ENCODE results near the gene C17orf107. TPM values are rescaled to one million over a fixed set of nuclear protein-coding genes. Genes with fewer than 3 reads are reported as not detected.

C17orf107 gene
- total and polyA plus RNA-seq, 9 of the 15 experiments (the other 6 are each of a cell fraction or from before 2014, with no cell fraction given) = 0.05 to 0.29 (median 0.07) TPM; not detected in 4

DNA sequence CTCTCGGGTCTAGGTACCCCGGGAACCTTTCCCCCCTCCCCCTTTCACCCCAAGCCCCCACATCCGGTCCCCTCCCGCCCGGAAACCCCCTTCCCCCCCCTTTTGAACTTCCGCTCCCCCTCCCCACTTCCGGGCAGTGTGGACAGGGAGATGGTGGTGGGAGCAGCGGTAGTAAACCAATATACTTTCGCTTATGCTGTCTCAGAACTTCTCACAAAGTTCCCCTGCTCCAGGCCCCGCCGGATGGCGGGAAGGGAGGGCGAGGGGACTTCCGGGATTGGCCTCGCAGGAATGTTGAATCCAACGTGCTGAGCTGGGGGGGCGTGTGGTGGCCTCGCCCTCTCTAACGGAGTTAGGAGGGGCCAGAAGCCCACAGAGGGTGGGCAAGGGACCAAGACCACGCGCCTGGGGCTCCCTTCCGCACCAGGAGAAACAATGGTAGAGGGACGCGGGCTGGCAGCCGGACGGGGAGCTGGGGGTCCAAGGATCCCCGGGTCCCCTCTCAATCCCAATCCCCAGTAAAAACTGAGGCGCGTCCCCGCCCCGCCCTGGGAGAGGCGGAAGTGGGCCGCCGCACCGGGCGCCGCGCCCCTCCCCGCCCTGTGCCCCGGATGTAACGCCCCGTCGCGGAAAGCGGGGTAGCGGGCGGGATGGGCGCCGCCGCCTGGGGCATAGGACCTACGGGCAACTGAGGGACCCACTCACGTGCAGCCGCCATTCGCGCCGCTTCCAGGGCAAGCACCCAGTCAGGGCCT lies 48.3 kb downstream of the C17orf107 start (continued):
- TF ChIP-seq, protein P1, sequence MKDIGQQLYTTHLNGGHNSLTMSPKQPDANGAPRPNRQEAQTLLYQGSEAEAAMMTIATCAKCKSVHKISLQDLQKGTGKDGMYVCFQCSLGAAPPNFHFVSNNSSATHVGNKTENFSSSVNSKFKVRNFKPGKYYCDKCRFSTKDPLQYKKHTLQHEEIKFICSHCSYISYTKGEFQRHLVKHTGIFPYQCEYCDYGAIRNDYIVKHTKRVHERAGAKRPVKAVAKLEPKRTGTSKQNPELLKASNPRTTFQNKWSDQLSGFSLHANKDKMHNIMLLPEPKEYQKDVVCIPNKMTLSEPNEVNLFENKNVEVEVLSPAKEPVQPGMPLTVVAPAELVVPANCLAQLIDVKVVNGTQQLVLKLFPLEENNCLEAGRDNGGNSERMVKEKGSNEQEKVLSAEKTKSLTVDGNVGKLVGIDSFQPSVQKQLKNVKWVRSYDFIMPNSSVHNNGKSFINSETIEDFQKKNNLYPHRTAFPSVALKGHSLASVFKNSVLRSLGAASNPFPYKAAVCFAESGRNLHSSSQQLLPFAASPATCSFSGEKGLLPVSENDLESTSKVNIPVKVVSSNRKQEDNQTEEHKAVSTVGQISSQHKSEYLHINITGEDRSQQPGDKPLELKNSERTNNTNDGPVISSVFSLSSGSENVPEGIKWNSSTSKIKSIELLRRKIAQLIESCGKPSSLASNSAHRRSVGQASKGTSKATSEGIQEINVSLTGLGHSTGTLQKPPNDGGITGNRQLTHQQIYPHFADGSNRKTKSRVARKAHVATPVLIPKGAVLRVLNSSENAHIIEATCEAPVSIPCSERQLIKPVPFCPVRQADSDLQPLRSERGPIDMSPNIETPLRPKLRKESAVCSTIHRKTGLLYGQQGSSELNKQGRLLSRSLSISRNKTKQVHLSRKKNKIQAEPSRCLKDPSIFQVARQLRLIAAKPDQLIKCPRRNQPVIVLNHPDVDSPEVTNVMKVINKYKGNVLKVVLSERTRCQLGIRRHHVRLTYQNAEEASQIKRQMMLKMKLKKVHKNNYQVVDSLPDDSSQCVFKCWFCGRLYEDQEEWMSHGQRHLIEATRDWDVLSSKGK (CRISPR knock-in tag; IDR thresholded peaks at IDR 0.05) = no peak
- TF ChIP-seq TAF9B (IDR thresholded peaks at IDR 0.05; ENCODE audit: partially characterized antibody) (no peak), SMARCA4 (IDR thresholded peaks at IDR 0.05) (no peak), HCFC1 (IDR thresholded peaks at IDR 0.05; ENCODE audit: low read depth, low read length) (no peak), NRF1 (conservative IDR thresholded peaks at IDR 0.05 in 1 of 2, IDR thresholded peaks at IDR 0.05 in 1 of 2) (no peak), BMI1 (IDR thresholded peaks at IDR 0.05; ENCODE audit: low read length) (no peak), SIN3A (IDR thresholded peaks at IDR 0.05; ENCODE audit: borderline replicate concordance in 2 of 2, control insufficient read depth in 1 of 2, low read depth in 2 of 2, low read length in 2 of 2) (peak; percentile 21 to 80; a peak in 3 of 4 replicates), PHF8 (IDR thresholded peaks at IDR 0.05; ENCODE audit: borderline replicate concordance, low read length) (no peak), NONO (IDR thresholded peaks at IDR 0.05; ENCODE audit: low read depth in 2 of 2, low read length in 1 of 2) (no peak), PCBP2 (IDR thresholded peaks at IDR 0.05; ENCODE audit: low read depth, low read length, poor library complexity, severe bottlenecking) (no peak), L3MBTL2 (IDR thresholded peaks at IDR 0.05) (0 out of 2 replicates have a peak, but pooled peaks have one; percentile 25), MECOM (CRISPR knock-in tag; IDR thresholded peaks at IDR 0.05) (no peak), NCOA4 (IDR thresholded peaks at IDR 0.05; ENCODE audit: partially characterized antibody) (no peak), PRPF4 (IDR thresholded peaks at IDR 0.05; ENCODE audit: insufficient read depth, low read depth, low read length, poor library complexity, severe bottlenecking) (peak; percentile 79), ATF7 (IDR thresholded peaks at IDR 0.05) (no peak), SUPT5H (IDR thresholded peaks at IDR 0.05) (no peak), TBL1XR1 (IDR thresholded peaks at IDR 0.05; ENCODE audit: low read length in 2 of 2) (no peak), HDAC2 (IDR thresholded peaks at IDR 0.05) (no peak), PURB (CRISPR knock-in tag; IDR thresholded peaks at IDR 0.05; ENCODE audit: low read depth) (no peak), ZNF175 (CRISPR knock-in tag; IDR thresholded peaks at IDR 0.05; ENCODE audit: low read depth) (no peak), ZNF764 (CRISPR knock-in tag; IDR thresholded peaks at IDR 0.05; ENCODE audit: low read depth) (no peak), RFX5 (IDR thresholded peaks at IDR 0.05; ENCODE audit: low read depth, low read length) (no peak)
- TF ChIP-seq, protein P2, sequence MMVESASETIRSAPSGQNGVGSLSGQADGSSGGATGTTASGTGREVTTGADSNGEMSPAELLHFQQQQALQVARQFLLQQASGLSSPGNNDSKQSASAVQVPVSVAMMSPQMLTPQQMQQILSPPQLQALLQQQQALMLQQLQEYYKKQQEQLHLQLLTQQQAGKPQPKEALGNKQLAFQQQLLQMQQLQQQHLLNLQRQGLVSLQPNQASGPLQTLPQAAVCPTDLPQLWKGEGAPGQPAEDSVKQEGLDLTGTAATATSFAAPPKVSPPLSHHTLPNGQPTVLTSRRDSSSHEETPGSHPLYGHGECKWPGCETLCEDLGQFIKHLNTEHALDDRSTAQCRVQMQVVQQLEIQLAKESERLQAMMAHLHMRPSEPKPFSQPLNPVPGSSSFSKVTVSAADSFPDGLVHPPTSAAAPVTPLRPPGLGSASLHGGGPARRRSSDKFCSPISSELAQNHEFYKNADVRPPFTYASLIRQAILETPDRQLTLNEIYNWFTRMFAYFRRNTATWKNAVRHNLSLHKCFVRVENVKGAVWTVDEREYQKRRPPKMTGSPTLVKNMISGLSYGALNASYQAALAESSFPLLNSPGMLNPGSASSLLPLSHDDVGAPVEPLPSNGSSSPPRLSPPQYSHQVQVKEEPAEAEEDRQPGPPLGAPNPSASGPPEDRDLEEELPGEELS (CRISPR knock-in tag; IDR thresholded peaks at IDR 0.05; ENCODE audit: borderline replicate concordance) = no peak
